ENCODE results near the gene MYO5A.
"Not testable (repeated sequence)": the region's sequence is repeated elsewhere in the genome, so short reads cannot be mapped to it uniquely, and the experiment has no call there.

The MYO5A gene

DNA sequence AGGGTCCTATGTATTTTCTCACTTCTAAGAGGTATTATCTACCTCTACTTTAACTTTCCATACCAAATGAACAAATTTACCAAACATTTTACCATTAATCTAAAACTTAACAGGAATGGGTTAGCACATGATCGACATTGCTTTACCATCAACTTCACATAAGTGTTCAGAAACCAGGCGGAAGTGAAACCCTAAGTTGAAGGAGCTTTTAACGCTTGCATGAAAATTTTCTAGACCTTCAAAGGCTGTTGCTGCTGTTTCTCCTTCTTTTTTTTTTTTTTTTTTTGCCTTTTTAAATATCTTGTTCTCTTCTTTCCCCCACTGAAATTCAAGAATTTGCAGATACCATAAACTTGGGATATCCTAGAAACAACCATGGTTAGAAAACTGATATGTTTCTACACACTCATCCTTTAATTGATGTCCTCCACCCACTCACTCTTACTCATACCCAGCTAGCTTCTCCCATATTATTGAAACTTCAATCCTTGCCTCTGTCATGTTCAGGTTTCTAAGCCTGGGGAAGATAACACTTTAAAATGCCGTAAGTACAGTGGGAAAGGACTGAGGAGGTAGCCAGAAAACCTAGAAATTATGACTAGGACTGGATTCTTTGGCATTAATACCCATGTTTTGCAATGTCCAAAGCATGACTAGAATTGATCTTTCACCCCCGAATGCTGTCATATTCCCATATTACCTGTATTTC is 24.7 kb downstream of the MYO5A start:
- Histone ChIP-seq H3K4me3 (ENCODE audit: low read length in 2 of 2) (no peak overlapping the region), H3K27ac (ENCODE audit: low read length) (no peak overlapping the region), H3K9ac (ENCODE audit: low read length in 2 of 2) (no peak overlapping the region), H3K36me3 (ENCODE audit: control insufficient read depth in 2 of 2, insufficient read depth in 2 of 2, low read length in 2 of 2) (no peaks in the 10 kb centered on the region), H3K9me3 (ENCODE audit: control insufficient read depth in 2 of 2, low read length in 2 of 2) (no peaks in the 10 kb centered on the region), H3K27me3 (ENCODE audit: control insufficient read depth in 1 of 2, insufficient read depth in 2 of 2, low read length in 2 of 2) (no peaks in the 10 kb centered on the region), H3K4me1 (ENCODE audit: control insufficient read depth, insufficient read depth, low read length) (no peaks in the 10 kb centered on the region)

DNA sequence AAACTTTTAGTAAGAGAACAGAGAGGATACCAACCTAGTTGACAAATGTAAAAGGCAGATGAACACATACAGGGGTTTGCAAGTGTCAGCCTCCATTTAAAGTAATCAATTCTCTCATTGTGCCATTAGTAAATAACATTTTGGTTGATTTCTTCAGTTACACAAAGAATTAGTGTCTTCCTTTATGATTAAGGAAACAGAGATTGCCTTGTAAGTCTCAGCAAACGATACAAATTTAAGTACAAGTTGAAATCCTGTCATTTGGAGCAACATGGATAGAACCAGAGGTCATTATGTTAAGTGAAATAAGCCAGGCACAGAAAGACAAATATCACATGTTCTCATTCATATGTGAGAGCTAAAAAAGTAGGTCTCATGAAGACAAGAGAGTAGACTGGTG is 26.1 kb downstream of the MYO5A start:
- H3K9ac ChIP-seq (ENCODE audit: low read length in 2 of 2): no peak overlapping the region
- no peak overlapping the region for H3K4me3 ChIP-seq (ENCODE audit: low read length in 2 of 2)
- no peaks in the 10 kb centered on the region for H3K27me3 ChIP-seq (ENCODE audit: control insufficient read depth in 1 of 2, insufficient read depth in 2 of 2, low read length in 2 of 2)
- H3K9me3 ChIP-seq (ENCODE audit: control insufficient read depth in 2 of 2, low read length in 2 of 2): no peaks in the 10 kb centered on the region
- no peak overlapping the region for H3K27ac ChIP-seq (ENCODE audit: low read length)
- no peaks in the 10 kb centered on the region for H3K4me1 ChIP-seq (ENCODE audit: control insufficient read depth, insufficient read depth, low read length)
- no peaks in the 10 kb centered on the region for H3K36me3 ChIP-seq (ENCODE audit: control insufficient read depth in 2 of 2, insufficient read depth in 2 of 2, low read length in 2 of 2)

DNA sequence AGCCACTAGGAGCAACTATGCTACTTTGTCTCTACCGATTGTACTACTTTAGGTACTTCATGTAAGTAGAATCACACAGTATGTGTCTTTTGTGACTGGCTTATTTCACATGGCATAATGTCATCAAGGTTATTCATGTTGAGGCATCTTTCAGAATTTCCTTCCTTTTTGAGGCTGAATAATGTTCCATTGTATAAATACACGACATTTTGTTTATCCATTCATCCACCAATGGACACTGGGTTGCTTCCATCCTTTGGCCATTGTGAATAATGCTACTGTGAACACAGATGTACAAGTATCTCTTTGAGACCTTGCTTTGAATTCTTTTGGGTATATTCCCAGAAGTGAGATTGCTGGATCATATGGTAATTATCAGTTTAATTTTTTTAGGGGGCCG is 29.2 kb downstream of the MYO5A start:
- H3K4me3 ChIP-seq (ENCODE audit: low read length in 2 of 2): no peak overlapping the region
- H3K9ac ChIP-seq (ENCODE audit: low read length in 2 of 2): no peak overlapping the region
- H3K4me1 ChIP-seq (ENCODE audit: control insufficient read depth, insufficient read depth, low read length): no peaks in the 10 kb centered on the region
- H3K36me3 ChIP-seq (ENCODE audit: control insufficient read depth in 2 of 2, insufficient read depth in 2 of 2, low read length in 2 of 2): no peaks in the 10 kb centered on the region
- H3K9me3 ChIP-seq (ENCODE audit: control insufficient read depth in 2 of 2, low read length in 2 of 2): no peaks in the 10 kb centered on the region
- no peaks in the 10 kb centered on the region for H3K27me3 ChIP-seq (ENCODE audit: control insufficient read depth in 1 of 2, insufficient read depth in 2 of 2, low read length in 2 of 2)
- H3K27ac ChIP-seq (ENCODE audit: low read length): no peak overlapping the region

DNA sequence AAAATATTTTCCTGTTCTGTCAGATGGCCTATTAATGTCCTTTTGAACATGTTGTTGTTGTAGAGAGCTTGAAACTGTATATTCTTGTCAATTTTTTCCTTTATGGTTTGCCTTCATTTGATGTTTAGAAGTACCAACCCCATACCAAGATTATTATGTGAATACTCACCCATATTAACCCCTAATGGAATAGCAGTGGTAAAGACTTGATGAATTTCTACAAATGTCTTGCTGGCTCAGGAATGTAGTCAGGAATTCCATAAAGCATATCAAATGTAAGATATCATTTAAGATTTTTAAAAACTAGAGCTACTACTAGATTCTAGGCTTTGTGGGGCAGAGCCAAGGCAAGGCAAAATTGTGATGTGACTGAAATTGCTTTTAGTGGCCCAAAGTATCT is 30.0 kb downstream of the MYO5A start:
- Histone ChIP-seq H3K27me3 (ENCODE audit: control insufficient read depth in 1 of 2, insufficient read depth in 2 of 2, low read length in 2 of 2) (no peaks in the 10 kb centered on the region), H3K9ac (ENCODE audit: low read length in 2 of 2) (no peak overlapping the region), H3K27ac (ENCODE audit: low read length) (no peak overlapping the region), H3K36me3 (ENCODE audit: control insufficient read depth in 2 of 2, insufficient read depth in 2 of 2, low read length in 2 of 2) (no peaks in the 10 kb centered on the region), H3K4me1 (ENCODE audit: control insufficient read depth, insufficient read depth, low read length) (no peaks in the 10 kb centered on the region), H3K9me3 (ENCODE audit: control insufficient read depth in 2 of 2, low read length in 2 of 2) (no peaks in the 10 kb centered on the region), H3K4me3 (ENCODE audit: low read length in 2 of 2) (no peak overlapping the region)

DNA sequence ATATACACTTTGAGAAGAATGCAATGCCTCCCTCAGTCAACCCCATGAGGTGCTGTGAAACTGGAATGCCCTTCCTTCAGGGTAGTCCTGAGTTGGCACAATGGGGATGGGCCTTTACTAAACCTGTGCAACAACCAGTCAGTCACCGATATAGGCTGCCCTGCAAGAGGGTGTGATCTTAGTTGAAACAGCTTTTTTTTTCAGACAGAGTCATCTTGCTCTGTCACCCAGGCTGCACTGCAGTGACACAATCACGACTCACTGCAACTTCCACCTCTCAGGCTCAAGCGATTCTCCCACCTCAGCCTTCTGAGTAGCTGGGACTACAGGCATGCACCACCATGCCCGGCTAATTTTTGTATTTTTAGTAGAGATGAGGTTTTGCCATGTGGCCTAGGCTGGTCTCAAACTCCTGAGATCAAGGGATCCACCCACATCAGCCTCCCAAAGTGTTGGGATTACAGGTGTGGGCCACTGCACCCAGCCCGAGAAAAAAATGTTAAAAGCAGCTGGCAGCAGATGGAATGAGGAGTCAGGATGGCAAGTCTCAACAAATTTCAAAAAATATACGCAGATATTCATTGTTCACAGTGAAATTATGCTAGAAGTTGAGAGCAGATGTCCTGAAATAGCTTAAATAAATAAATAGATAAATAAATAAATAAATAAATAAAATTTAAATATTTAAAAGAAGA is 31.8 kb downstream of the MYO5A start:
- H3K4me1 ChIP-seq (ENCODE audit: control insufficient read depth, insufficient read depth, low read length): no peaks in the 10 kb centered on the region
- no peak overlapping the region for H3K27ac ChIP-seq (ENCODE audit: low read length)
- H3K9ac ChIP-seq (ENCODE audit: low read length in 2 of 2): no peak overlapping the region
- no peaks in the 10 kb centered on the region for H3K36me3 ChIP-seq (ENCODE audit: control insufficient read depth in 2 of 2, insufficient read depth in 2 of 2, low read length in 2 of 2)
- H3K9me3 ChIP-seq (ENCODE audit: control insufficient read depth in 2 of 2, low read length in 2 of 2): no peaks in the 10 kb centered on the region
- H3K4me3 ChIP-seq (ENCODE audit: low read length in 2 of 2): no peak overlapping the region
- H3K27me3 ChIP-seq (ENCODE audit: control insufficient read depth in 1 of 2, insufficient read depth in 2 of 2, low read length in 2 of 2): no peaks in the 10 kb centered on the region

DNA sequence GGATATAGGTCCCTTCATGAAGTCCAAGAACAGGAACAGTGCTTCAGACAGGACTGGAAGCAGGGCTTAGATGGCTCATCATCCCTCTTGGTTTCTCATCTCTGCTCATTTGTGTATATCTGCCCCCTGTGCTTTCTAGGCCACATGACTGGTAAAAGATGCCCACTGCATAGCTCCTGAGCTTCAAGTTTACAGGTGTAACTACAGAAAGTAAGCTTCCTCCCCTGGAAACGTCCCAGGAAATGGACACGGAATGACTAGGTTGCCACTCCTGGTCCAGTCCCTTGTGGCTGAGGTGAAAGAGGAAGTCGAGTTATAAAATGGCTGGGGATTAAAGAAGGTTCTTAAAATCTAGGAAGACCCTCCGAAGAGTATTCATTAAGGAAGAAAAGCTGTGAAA is 32.5 kb downstream of the MYO5A start:
- Histone ChIP-seq H3K27ac (ENCODE audit: low read length) (no peak overlapping the region), H3K9me3 (ENCODE audit: control insufficient read depth in 2 of 2, low read length in 2 of 2) (no peaks in the 10 kb centered on the region), H3K4me3 (ENCODE audit: low read length in 2 of 2) (no peak overlapping the region), H3K4me1 (ENCODE audit: control insufficient read depth, insufficient read depth, low read length) (no peaks in the 10 kb centered on the region), H3K9ac (ENCODE audit: low read length in 2 of 2) (no peak overlapping the region), H3K27me3 (ENCODE audit: control insufficient read depth in 1 of 2, insufficient read depth in 2 of 2, low read length in 2 of 2) (no peaks in the 10 kb centered on the region), H3K36me3 (ENCODE audit: control insufficient read depth in 2 of 2, insufficient read depth in 2 of 2, low read length in 2 of 2) (no peaks in the 10 kb centered on the region)

DNA sequence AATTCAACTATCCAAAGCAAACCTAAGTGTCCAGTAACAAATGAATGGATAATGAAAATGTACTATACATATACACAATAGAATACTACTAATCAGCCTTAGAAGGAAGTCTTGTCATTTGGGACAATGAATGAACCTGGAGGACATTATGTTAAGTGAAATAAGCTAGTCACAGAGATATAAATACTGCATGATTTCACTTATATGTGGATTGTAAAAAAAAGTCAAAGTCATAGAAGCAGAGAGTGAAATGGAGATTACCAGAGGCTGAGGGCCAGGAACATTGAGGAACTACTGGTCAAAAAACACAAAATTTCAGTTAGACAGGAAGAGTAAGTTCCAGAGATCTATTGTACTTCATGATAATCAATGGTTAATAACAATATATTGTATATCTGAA is 33.6 kb downstream of the MYO5A start:
- H3K4me1 ChIP-seq (ENCODE audit: control insufficient read depth, insufficient read depth, low read length): no peaks in the 10 kb centered on the region
- H3K36me3 ChIP-seq (ENCODE audit: control insufficient read depth in 2 of 2, insufficient read depth in 2 of 2, low read length in 2 of 2): no peaks in the 10 kb centered on the region
- no peak overlapping the region for H3K4me3 ChIP-seq (ENCODE audit: low read length in 2 of 2)
- no peaks in the 10 kb centered on the region for H3K27me3 ChIP-seq (ENCODE audit: control insufficient read depth in 1 of 2, insufficient read depth in 2 of 2, low read length in 2 of 2)
- H3K27ac ChIP-seq (ENCODE audit: low read length): no peak overlapping the region
- H3K9me3 ChIP-seq (ENCODE audit: control insufficient read depth in 2 of 2, low read length in 2 of 2): no peaks in the 10 kb centered on the region
- no peak overlapping the region for H3K9ac ChIP-seq (ENCODE audit: low read length in 2 of 2)

DNA sequence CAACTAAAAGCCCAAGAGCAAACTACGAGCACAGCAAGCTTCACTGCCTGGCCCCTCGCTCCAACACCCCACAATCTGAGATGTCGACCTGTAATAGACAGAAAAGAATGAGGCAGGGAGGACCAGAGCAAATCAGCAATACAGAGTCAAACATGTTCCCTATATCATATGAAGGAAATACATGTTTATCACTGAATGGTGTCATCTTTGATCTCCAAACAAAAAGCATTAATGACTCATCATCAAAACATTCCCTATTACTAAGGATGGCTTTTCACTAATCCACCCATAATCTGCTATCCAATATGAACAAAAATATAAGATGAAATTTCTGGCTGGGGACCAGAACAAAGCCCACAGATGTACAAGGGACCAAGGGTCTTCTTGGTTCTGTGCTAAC is 34.7 kb downstream of the MYO5A start:
- Histone ChIP-seq H3K27me3 (ENCODE audit: control insufficient read depth in 1 of 2, insufficient read depth in 2 of 2, low read length in 2 of 2) (no peaks in the 10 kb centered on the region), H3K9ac (ENCODE audit: low read length in 2 of 2) (no peak overlapping the region), H3K4me1 (ENCODE audit: control insufficient read depth, insufficient read depth, low read length) (no peaks in the 10 kb centered on the region), H3K27ac (ENCODE audit: low read length) (no peak overlapping the region), H3K9me3 (ENCODE audit: control insufficient read depth in 2 of 2, low read length in 2 of 2) (no peaks in the 10 kb centered on the region), H3K36me3 (ENCODE audit: control insufficient read depth in 2 of 2, insufficient read depth in 2 of 2, low read length in 2 of 2) (no peaks in the 10 kb centered on the region), H3K4me3 (ENCODE audit: low read length in 2 of 2) (no peak overlapping the region)

DNA sequence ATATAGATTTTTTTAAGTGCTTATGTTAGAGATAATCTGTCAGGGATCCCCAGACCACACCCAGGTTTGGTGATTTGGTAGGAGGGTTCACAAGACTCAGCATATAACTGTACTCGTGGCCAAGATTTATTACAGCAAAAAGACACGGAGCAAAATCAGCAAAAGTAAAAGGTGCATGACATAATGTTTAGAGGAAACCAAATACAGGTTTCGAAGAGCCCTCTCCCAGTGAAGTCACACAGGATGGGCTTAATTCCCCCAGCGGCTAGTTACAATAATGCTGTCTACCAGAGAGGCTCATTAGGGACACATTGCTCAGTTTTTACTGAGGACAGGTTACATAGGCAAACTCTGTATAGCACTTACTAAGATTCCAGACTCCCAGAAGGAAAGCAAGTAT is 36.5 kb downstream of the MYO5A start:
- no peak overlapping the region for H3K9ac ChIP-seq (ENCODE audit: low read length in 2 of 2)
- H3K9me3 ChIP-seq (ENCODE audit: control insufficient read depth in 2 of 2, low read length in 2 of 2): no peaks in the 10 kb centered on the region
- H3K27ac ChIP-seq (ENCODE audit: low read length): no peak overlapping the region
- no peaks in the 10 kb centered on the region for H3K27me3 ChIP-seq (ENCODE audit: control insufficient read depth in 1 of 2, insufficient read depth in 2 of 2, low read length in 2 of 2)
- H3K36me3 ChIP-seq (ENCODE audit: control insufficient read depth in 2 of 2, insufficient read depth in 2 of 2, low read length in 2 of 2): no peaks in the 10 kb centered on the region
- no peak overlapping the region for H3K4me3 ChIP-seq (ENCODE audit: low read length in 2 of 2)
- H3K4me1 ChIP-seq (ENCODE audit: control insufficient read depth, insufficient read depth, low read length): no peaks in the 10 kb centered on the region

DNA sequence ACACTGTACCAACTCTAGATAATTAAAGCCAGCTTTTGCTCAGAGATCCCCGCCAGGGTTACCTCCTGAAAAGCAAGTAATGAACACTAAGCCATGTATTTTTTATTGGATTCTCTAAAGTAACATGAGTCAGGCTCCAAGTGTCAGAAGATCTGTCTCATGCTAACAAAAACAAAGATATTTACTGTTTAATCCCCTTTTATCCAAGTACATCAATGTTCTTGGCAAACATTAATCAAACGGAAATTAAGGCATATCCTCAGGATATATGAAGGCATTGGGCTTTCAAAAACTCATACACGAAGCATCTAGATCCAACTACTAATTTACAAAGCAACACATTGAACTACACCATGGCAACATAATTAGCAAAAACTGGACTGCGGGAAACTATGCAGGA is 37.2 kb downstream of the MYO5A start:
- H3K4me3 ChIP-seq (ENCODE audit: low read length in 2 of 2): no peak overlapping the region
- no peaks in the 10 kb centered on the region for H3K36me3 ChIP-seq (ENCODE audit: control insufficient read depth in 2 of 2, insufficient read depth in 2 of 2, low read length in 2 of 2)
- no peaks in the 10 kb centered on the region for H3K9me3 ChIP-seq (ENCODE audit: control insufficient read depth in 2 of 2, low read length in 2 of 2)
- no peak overlapping the region for H3K27ac ChIP-seq (ENCODE audit: low read length)
- no peak overlapping the region for H3K9ac ChIP-seq (ENCODE audit: low read length in 2 of 2)
- H3K4me1 ChIP-seq (ENCODE audit: control insufficient read depth, insufficient read depth, low read length): no peaks in the 10 kb centered on the region
- no peaks in the 10 kb centered on the region for H3K27me3 ChIP-seq (ENCODE audit: control insufficient read depth in 1 of 2, insufficient read depth in 2 of 2, low read length in 2 of 2)

DNA sequence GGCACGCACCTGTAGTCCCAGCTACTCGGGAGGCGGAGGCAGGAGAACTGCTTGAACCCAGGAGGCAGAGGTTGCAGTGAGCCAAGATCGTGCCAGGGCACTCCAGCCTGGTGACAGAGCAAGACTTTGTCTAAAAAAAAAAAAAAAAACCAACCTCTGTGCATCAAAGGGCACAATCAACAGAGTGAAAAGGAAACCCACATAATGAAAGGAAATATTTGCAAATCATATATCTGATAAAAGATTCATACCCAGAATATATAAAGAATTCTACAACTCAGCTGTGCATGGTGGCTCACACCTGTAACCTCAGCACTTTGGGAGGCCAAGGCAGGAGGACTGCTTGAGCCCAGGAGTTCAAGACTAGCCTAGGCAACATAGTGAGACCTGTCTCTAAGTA is 39.2 kb downstream of the MYO5A start:
- not testable (repeated sequence) for H3K27ac ChIP-seq (ENCODE audit: low read length); H3K9ac ChIP-seq (ENCODE audit: low read length in 2 of 2); H3K36me3 ChIP-seq (ENCODE audit: control insufficient read depth in 2 of 2, insufficient read depth in 2 of 2, low read length in 2 of 2); H3K9me3 ChIP-seq (ENCODE audit: control insufficient read depth in 2 of 2, low read length in 2 of 2); H3K4me1 ChIP-seq (ENCODE audit: control insufficient read depth, insufficient read depth, low read length); H3K27me3 ChIP-seq (ENCODE audit: control insufficient read depth in 1 of 2, insufficient read depth in 2 of 2, low read length in 2 of 2); H3K4me3 ChIP-seq (ENCODE audit: low read length in 2 of 2)
